Thyroid gland (tissue), 4 donors: ENCODE data around the gene PLEKHH3. TPM values are rescaled to one million over a fixed set of nuclear protein-coding genes. Genes with fewer than 3 reads are reported as not detected.

Experiments
- DNase-seq, 2 donors: peaks; one replicate each; pipeline ENCODE4 v3.0.0-alpha.2; 2019
- H3K27ac ChIP-seq, 3 donors: fragments of 200-600 bp; sonication (generic); 1 replicate in 2 of 3; 2 replicates in 1 of 3; pipeline ENCODE4 v1.5.1; 2016 to 2019; ENCODE audit warnings: mild to moderate bottlenecking in 1 of 3, moderate library complexity in 1 of 3
- H3K27me3 ChIP-seq: fragments of 200-600 bp; sonication (generic); one replicate; pipeline ENCODE4 v1.5.1; 2019
- H3K36me3 ChIP-seq, 2 donors: fragments of 200-600 bp; sonication (generic); one replicate each; pipeline ENCODE4 v1.5.1; 2016 to 2019
- H3K4me1 ChIP-seq, 2 donors: fragments of 200-600 bp; sonication (generic); one replicate each; pipeline ENCODE4 v1.5.1; 2017 to 2019
- H3K4me3 ChIP-seq, 3 donors: fragments of 200-600 bp; sonication (generic); replicated peaks in 1 of 3; 1 replicate in 2 of 3; 2 replicates in 1 of 3; pipeline ENCODE4 v1.5.1; 2016; ENCODE audit warnings: mild to moderate bottlenecking in 1 of 3
- H3K9me3 ChIP-seq: fragments of 200-600 bp; sonication (generic); one replicate; pipeline ENCODE4 v1.5.1; 2017
- POLR2A ChIP-seq, 2 donors: fragments of 450-650 bp; IDR thresholded peaks; one replicate each; pipeline ENCODE4 v1.6.1; 2017; ENCODE audit warnings: antibody characterized with exemption in 2 of 2, mild to moderate bottlenecking in 2 of 2, moderate library complexity in 1 of 2
- WGBS, 2 donors: methylation state at CpG; one replicate each; pipeline ENCODE4 v1.1.5; 2017; 5-methylcytosine and 5-hydroxymethylcytosine counted together
- intact Hi-C: fragments of 100-400 bp; cut with DNase I; formaldehyde crosslinking; loops from one replicate; pipeline ENCODE4 v1.15.1; 2023
- total RNA-seq, 4 donors: library from RNA; depleted of rRNA; stranded (reverse); fragments of >200 nt; gene quantifications; one replicate each; pipeline ENCODE4 v1.2.3, GENCODE V29; 2016
- TF ChIP-seq, protein P1 (sequence below), 6 experiments: fragments of 200-600 bp in 3 of 6; fragments of 450-650 bp in 3 of 6; sonication (generic) in 3 of 6; IDR thresholded peaks; one replicate each; pipeline ENCODE4 v1.5.1; 2016 to 2019; ENCODE audit warnings: antibody characterized with exemption in 6 of 6, mild to moderate bottlenecking in 2 of 6, inconsistent platforms in 1 of 6, moderate library complexity in 1 of 6

PLEKHH3 gene
- total RNA-seq, 4 donors from 2014 or later, result 22.0 to 30.4 (median 26.4) TPM

DNA sequence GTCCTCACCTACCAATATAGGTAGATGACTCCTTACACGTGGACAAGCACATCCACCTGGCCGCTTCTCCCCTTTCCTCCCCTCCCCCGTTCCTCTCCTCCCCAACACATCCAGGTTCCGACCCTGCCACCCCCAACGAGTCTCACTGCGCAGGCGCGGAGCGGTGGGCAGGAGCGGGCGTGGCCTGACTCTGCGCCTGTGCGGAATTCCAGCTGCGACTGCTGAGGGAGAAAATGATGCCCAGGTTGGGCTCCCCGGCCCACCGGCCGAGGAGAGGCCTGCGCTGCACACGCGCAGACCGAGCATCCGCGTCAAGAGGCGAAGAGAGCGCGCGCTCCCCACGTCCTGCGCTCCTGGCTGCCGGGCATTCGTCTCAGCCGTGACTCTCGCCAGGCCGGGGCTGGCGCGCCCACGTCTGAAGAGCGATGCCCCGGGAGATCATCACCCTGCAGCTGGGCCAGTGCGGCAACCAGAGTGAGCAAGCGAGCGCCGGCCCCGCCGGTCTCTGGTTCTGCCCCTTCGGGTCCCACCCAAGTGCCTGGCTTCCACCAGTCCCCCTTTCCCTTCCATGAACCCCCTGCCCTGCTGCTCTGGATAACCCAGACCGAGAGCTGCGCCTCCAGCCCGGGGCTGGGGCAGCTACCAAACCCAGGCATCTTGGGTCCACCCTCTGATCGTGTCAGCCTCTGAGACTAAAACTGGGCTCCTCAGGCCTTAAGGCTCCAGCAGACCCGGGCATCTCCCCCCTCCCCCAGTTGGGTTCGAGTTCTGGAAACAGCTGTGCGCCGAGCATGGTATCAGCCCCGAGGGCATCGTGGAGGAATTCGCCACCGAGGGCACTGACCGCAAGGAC, 17.5 kb downstream of the PLEKHH3 start, which contains the start of gene TUBG2:
Gene TUBG2, plus strand, starts transcription at position 206 of the 853 bp plus-strand sequence. Its CDS starts 220 bp downstream, at position 426.
- no peaks in the 10 kb centered on the region for H3K27me3 ChIP-seq
- TF ChIP-seq POLR2A (IDR thresholded peaks at IDR 0.05), result peak in 1 of 2 donors; percentile 92
- TF ChIP-seq, protein P1, sequence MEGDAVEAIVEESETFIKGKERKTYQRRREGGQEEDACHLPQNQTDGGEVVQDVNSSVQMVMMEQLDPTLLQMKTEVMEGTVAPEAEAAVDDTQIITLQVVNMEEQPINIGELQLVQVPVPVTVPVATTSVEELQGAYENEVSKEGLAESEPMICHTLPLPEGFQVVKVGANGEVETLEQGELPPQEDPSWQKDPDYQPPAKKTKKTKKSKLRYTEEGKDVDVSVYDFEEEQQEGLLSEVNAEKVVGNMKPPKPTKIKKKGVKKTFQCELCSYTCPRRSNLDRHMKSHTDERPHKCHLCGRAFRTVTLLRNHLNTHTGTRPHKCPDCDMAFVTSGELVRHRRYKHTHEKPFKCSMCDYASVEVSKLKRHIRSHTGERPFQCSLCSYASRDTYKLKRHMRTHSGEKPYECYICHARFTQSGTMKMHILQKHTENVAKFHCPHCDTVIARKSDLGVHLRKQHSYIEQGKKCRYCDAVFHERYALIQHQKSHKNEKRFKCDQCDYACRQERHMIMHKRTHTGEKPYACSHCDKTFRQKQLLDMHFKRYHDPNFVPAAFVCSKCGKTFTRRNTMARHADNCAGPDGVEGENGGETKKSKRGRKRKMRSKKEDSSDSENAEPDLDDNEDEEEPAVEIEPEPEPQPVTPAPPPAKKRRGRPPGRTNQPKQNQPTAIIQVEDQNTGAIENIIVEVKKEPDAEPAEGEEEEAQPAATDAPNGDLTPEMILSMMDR (IDR thresholded peaks at IDR 0.05), result peak in 1 of 6 experiments; percentile 11
- intact Hi-C loops, result no loop called here
- peak within 1 kb of the TSS; percentile 59 to 74 (median 62) for H3K4me3 ChIP-seq
- no peaks in the 10 kb centered on the region for H3K9me3 ChIP-seq
- peak; percentile 93 to 94 for DNase-seq
- 0 to 1% methylated on average over 14 to 32 of the region's 59 CpGs for WGBS, 2 donors
- H3K4me1 ChIP-seq, result peaks cover 6 to 7% of the 10 kb centered on the region in 2 donors
- H3K27ac ChIP-seq, result peak within 1 kb of the TSS; percentile 32 to 80 (median 77)
- H3K36me3 ChIP-seq, result peaks cover 0 to 11% of the 10 kb centered on the region in 2 donors

DNA sequence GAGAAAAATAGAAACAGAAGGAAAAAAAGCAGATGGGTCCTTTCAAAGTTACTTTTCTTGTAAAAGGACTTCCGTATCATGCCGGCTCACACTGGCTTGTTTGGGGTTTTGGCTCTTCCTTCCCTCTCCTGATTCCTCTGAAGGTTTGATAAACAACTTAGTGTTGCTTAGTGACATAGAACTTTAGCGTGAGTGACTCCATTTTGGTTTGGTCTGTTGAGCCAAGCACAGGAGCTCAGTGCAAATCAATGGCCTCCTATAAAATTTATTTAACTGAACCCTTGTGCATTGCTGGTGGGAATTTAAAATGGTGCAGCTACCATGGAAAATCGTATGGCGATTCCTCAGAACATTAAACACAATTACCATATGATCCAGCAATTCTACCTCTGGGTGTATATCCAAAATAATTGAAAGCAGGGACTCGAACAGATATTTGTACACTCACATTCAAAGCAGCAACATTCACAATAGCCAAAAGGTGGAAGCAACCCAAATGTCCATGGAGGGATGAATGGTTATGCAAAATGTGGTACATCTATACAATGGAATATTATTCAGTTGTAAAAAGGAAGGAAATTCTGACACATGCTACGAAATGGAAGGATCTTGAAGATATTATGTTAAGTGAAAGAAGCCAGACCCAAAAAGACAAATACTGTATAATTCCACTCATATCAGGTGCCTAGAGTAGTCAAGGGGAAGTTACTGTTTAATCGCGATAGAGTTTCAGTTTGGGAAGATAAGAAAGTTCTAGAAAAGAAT, 18.8 kb downstream of the PLEKHH3 start:
- H3K4me1 ChIP-seq, result peaks cover 10 to 15% of the 10 kb centered on the region in 2 donors
- H3K27ac ChIP-seq, result no peak overlapping the region
- no peak overlapping the region for H3K4me3 ChIP-seq
- no peak for DNase-seq
- WGBS, 2 donors, result 87 to 89% methylated on average over 9 of the region's 9 CpGs
- peaks cover 0 to 5% of the 10 kb centered on the region in 2 donors for H3K36me3 ChIP-seq
- H3K27me3 ChIP-seq, result no peaks in the 10 kb centered on the region
- intact Hi-C loops, result no loop called here
- H3K9me3 ChIP-seq, result no peaks in the 10 kb centered on the region
- TF ChIP-seq, protein P1 (IDR thresholded peaks at IDR 0.05), result no peak
- no peak for TF ChIP-seq POLR2A (IDR thresholded peaks at IDR 0.05)

DNA sequence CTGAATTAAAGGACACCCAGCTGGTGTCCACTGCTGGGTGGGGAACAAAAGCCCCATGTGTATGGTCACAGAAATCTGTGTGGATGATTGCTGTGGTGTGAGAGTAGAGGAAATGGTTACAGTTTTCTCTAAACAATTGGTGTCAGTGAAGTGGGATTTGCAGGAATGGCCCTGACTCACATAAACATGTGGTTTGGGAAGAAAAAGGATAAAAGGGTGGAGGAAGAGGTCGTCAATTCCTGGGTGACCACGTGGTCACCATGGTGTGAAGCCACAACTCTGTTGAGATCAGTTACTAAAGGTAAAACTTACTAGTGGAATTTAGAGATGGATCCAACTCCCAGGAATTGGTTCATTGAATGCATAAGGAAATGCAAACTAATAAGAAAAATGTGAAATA, 21.3 kb downstream of the PLEKHH3 start:
- DNase-seq, result no peak
- H3K27ac ChIP-seq, result no peak overlapping the region
- H3K27me3 ChIP-seq, result no peaks in the 10 kb centered on the region
- H3K9me3 ChIP-seq, result no peaks in the 10 kb centered on the region
- 66 to 75% methylated on average over 2 of the region's 2 CpGs for WGBS, 2 donors
- peaks cover 10 to 15% of the 10 kb centered on the region in 2 donors for H3K4me1 ChIP-seq
- no peak overlapping the region for H3K4me3 ChIP-seq
- no peaks in the 10 kb centered on the region for H3K36me3 ChIP-seq
- TF ChIP-seq POLR2A (IDR thresholded peaks at IDR 0.05), result no peak
- TF ChIP-seq, protein P1 (IDR thresholded peaks at IDR 0.05), result no peak
- intact Hi-C loops, result no loop called here

DNA sequence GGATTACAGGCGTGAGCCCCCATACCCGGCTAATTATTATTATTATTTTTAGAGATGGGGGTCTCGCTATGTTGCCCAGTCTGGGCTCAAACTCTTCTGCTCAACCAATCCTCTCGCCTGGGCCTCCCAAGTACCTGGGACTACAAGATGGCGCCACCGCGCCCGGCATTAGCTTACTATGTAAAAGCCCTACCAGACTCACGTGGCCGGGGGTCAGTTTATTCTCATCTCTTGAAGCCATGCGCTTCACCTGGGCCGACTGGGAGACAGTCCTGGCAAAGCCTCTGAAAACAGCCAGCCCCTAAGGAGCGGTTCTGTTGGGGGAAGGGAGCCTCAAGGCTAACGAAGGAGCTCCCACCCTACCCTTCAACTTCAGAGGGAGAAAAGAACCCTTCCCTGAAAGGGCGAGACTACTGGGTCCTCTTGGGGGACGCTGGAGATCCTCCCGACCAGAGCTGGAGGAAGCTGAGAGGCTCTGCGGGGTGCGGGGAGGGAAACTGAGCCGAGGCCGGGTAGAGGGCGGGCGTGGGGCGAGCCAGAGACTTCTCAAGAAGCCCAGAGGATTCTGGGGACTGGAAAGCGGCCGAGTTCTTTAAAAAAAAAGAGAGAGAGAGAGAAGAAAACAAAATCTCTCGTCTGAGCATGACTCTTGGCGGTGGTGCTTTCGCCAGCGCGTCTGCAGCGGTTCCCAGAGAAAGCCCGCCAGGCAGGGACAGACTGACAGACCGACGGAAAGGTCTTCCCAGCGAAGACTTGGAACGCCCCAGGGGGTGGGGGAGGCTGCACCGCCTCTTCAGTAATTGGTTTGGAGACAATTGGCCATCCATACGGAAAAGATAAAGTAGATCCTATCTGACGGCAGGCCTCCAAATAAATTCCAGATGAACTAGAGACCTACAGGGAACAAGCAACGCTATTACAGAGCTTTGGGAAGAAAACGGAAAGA, 23.3 kb downstream of the PLEKHH3 start:
- Histone ChIP-seq H3K4me3 (peak overlapping the region in 1 of 3 donors; percentile 28), H3K4me1 (peaks cover 4 to 11% of the 10 kb centered on the region in 2 donors), H3K36me3 (no peaks in the 10 kb centered on the region), H3K27me3 (no peaks in the 10 kb centered on the region), H3K27ac (peak overlapping the region; percentile 8 to 83 (median 75)), H3K9me3 (no peaks in the 10 kb centered on the region)
- intact Hi-C loops, result no loop called here
- WGBS, 2 donors, result 20 to 22% methylated on average over 40 to 42 of the region's 42 CpGs
- peak in 1 of 2 donors; percentile 50 for TF ChIP-seq POLR2A (IDR thresholded peaks at IDR 0.05)
- TF ChIP-seq, protein P1 (IDR thresholded peaks at IDR 0.05), result no peak
- DNase-seq, result peak; percentile 60 to 64
